Body of pancreas (tissue), 4 donors: ENCODE measurements around the gene PAPSS1.

Experiments
- POLR2A ChIP-seq, 3 donors: fragments of 450-650 bp; IDR thresholded peaks; one replicate each; pipeline ENCODE4 v1.6.1; 2016; ENCODE audit warnings: antibody characterized with exemption in 3 of 3, mild to moderate bottlenecking in 2 of 3
- TF ChIP-seq, protein P1 (sequence below), 7 experiments: fragments of 450-650 bp in 4 of 7; fragments of 200-600 bp in 3 of 7; sonication (generic) in 3 of 7; IDR thresholded peaks; one replicate each; pipeline ENCODE4 v1.5.1; 2016 to 2019; ENCODE audit warnings: antibody characterized with exemption in 7 of 7

DNA sequence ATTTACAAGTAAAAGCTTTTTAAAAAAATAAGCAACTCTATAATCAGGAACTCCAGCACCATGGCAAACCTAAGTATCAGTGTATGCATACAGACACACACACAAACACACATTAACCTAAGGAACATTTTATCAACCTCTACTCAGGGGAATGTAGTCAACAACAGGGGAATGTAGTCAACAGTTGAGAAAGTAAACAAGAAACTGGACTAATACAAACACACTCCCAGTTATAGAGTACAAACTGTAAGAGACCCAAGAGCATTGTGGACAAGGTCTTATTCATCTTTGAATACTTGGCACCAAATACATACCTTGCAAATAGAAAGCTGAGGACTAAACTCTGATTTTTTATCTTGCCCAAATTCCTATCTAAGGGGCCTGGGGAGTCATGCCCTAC is 36.2 kb downstream of the PAPSS1 start:
- no peak for TF ChIP-seq POLR2A (IDR thresholded peaks at IDR 0.05)
- TF ChIP-seq, protein P1, sequence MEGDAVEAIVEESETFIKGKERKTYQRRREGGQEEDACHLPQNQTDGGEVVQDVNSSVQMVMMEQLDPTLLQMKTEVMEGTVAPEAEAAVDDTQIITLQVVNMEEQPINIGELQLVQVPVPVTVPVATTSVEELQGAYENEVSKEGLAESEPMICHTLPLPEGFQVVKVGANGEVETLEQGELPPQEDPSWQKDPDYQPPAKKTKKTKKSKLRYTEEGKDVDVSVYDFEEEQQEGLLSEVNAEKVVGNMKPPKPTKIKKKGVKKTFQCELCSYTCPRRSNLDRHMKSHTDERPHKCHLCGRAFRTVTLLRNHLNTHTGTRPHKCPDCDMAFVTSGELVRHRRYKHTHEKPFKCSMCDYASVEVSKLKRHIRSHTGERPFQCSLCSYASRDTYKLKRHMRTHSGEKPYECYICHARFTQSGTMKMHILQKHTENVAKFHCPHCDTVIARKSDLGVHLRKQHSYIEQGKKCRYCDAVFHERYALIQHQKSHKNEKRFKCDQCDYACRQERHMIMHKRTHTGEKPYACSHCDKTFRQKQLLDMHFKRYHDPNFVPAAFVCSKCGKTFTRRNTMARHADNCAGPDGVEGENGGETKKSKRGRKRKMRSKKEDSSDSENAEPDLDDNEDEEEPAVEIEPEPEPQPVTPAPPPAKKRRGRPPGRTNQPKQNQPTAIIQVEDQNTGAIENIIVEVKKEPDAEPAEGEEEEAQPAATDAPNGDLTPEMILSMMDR (IDR thresholded peaks at IDR 0.05) = no peak
